Measurements from ENCODE around the gene GGT1. TPM values are rescaled to one million over a fixed set of nuclear protein-coding genes. Genes with fewer than 3 reads are reported as not detected.

Gene GGT1
- total and polyA plus RNA-seq, 2 of the 8 experiments (the other 6 are each of a cell fraction or from before 2014, with no cell fraction given) = 14.4 to 29.2 TPM

DNA sequence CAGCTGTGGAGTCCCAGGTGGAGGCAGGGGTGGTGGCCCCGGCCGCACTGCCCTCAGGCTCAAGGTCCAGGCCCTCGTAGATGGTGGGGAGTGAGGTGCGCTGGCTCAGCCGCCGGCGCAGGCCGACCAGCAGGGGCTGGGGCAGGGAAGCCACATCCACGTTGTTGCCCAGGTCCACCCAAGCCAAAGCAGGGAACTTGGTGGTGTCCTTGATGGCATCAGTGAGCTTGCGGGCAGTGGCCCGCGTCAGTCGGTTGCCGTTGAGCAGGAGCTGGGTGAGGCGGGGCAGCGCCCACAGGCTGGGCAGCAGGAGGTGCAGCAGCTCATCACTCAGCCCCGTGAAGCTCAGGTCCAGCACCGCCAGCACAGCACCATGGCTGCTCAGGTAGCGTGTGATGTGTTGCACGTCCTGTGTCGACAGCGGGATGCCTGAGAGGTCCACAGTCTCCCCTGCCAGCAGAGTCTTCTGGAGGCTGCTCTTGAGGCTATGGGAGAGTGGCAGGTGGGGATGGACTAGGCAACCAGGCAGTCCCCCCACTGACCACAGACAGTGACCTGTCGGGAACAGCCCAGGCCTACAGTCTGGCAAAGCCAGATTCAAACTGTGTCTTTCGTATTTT, 17.0 kb upstream of the GGT1 start (continued):
- TF ChIP-seq ZNF274 (IDR thresholded peaks at IDR 0.05; ENCODE audit: borderline replicate concordance, extremely low read depth, low read length) (no peak), RXRA (IDR thresholded peaks at IDR 0.05; ENCODE audit: insufficient read depth, low read depth, low read length) (no peak), ASH2L (IDR thresholded peaks at IDR 0.05; ENCODE audit: low read length) (no peak), FOSL1 (IDR thresholded peaks at IDR 0.05; ENCODE audit: insufficient read depth, low read depth, low read length) (no peak), SP1 (IDR thresholded peaks at IDR 0.05; ENCODE audit: low read depth, low read length) (no peak), JUN (IDR thresholded peaks at IDR 0.05; ENCODE audit: low read depth, low read length) (no peak), POLR2AphosphoS5 (IDR thresholded peaks at IDR 0.05; ENCODE audit: low read depth, low read length) (no peak), KDM5A (IDR thresholded peaks at IDR 0.05; ENCODE audit: low read length) (no peak)

Measured in H1 (cell line).